Measurements from ENCODE around the gene IKBKE. TPM values are rescaled to one million over a fixed set of nuclear protein-coding genes. Genes with fewer than 3 reads are reported as not detected.

IKBKE gene
- total RNA-seq, 4 donors from 2014 or later, result 1.4 to 2.5 (median 2.3) TPM

- Histone ChIP-seq H3K4me3 (no peak overlapping the region), H3K27ac (replicated peaks in 1 of 4) (no peak overlapping the region), H3K36me3 (peaks cover 21 to 66% (median 51%) of the 10 kb centered on the region in 4 donors), H3K9me3 (no peaks in the 10 kb centered on the region), H3K27me3 (no peaks in the 10 kb centered on the region), H3K4me1 (peaks cover 20 to 28% (median 26%) of the 10 kb centered on the region in 4 donors)
- TF ChIP-seq POLR2A (IDR thresholded peaks at IDR 0.05; ENCODE audit: low read depth) (no peak), POLR2AphosphoS5 (IDR thresholded peaks at IDR 0.05) (no peak), CTCF (IDR thresholded peaks at IDR 0.05) (no peak), EP300 (IDR thresholded peaks at IDR 0.05) (no peak)
- intact Hi-C loops (cut with DNase I), result no loop called here
- no peak for DNase-seq (ENCODE audit: extremely low spot score)
- 50% methylated on average over 12 of the region's 12 CpGs for WGBS
These were observed 14.5 kb upstream of the IKBKE start for GRCh38 chr1:206455666-206456344.

DNA sequence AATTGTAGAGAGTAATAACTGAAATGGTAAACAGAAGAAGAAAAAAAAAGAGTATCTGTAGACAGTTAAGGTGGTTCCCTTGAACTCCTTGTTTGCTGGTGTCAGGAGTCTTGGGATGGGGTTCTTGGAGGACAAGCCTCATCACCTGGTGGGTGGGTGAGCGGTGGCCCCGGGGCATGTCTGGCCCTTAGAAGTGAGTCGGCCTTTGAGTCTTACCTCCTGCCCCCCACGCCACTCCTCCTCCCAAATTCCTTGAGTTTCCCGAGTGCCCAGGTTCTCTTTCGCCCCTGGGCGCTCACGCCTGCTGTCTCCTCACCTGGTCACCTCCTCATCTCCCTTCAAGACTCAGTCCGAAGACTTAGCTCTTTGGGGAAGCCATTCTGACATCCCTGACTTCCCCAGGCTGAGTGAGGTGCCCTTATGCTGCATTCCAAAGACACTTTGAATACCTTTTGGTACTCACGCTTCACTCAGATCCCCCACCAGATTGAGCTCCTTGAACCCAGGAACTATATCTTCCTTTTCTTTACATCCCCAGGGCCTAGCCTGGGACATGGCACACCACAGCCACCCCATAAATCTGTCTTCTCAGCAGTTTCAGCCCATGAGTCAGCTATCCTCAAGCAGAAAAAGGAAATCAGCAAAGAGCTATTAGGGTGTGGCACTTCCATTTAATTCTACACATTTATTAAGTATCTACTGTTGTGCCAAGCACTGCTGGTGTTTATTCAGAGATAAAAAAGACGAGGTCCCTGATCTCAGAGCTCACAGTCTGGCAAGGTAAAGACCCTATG is 13.5 kb upstream of the IKBKE start:
- WGBS, result 91% methylated on average over 11 of the region's 11 CpGs
- Histone ChIP-seq H3K36me3 (peaks cover 15 to 60% (median 44%) of the 10 kb centered on the region in 4 donors), H3K27me3 (no peaks in the 10 kb centered on the region), H3K9me3 (no peaks in the 10 kb centered on the region), H3K4me3 (no peak overlapping the region), H3K27ac (replicated peaks in 1 of 4) (no peak overlapping the region), H3K4me1 (peaks cover 26 to 32% (median 28%) of the 10 kb centered on the region in 4 donors)
- intact Hi-C loops (cut with DNase I), result no loop called here
- TF ChIP-seq CTCF (IDR thresholded peaks at IDR 0.05) (no peak), POLR2AphosphoS5 (IDR thresholded peaks at IDR 0.05) (no peak), EP300 (IDR thresholded peaks at IDR 0.05) (no peak)
- no peak for DNase-seq (ENCODE audit: extremely low spot score)

- no peaks in the 10 kb centered on the region for H3K9me3 ChIP-seq
- H3K27ac ChIP-seq (replicated peaks in 1 of 4), result no peak overlapping the region
- peaks cover 26 to 32% (median 28%) of the 10 kb centered on the region in 4 donors for H3K4me1 ChIP-seq
- 75% methylated on average over 4 of the region's 6 CpGs for WGBS
- no peak for DNase-seq (ENCODE audit: extremely low spot score)
- H3K36me3 ChIP-seq, result peaks cover 15 to 52% (median 40%) of the 10 kb centered on the region in 4 donors
- intact Hi-C loops (cut with DNase I), result no loop called here
- H3K4me3 ChIP-seq, result no peak overlapping the region
- TF ChIP-seq POLR2AphosphoS5 (IDR thresholded peaks at IDR 0.05) (no peak), CTCF (IDR thresholded peaks at IDR 0.05) (no peak), POLR2A (IDR thresholded peaks at IDR 0.05; ENCODE audit: low read depth) (no peak), EP300 (IDR thresholded peaks at IDR 0.05) (no peak)
- H3K27me3 ChIP-seq, result no peaks in the 10 kb centered on the region
These were observed 12.7 kb upstream of the IKBKE start for GRCh38 chr1:206457408-206458120.

GRCh38 chr1:206459703-206460102 is 10.6 kb upstream of the IKBKE start:
- H3K27me3 ChIP-seq, result no peaks in the 10 kb centered on the region
- H3K27ac ChIP-seq (replicated peaks in 1 of 4), result no peak overlapping the region
- H3K36me3 ChIP-seq, result peaks cover 5 to 31% (median 21%) of the 10 kb centered on the region in 4 donors
- DNase-seq (ENCODE audit: extremely low spot score), result no peak
- H3K9me3 ChIP-seq, result no peaks in the 10 kb centered on the region
- TF ChIP-seq EP300 (IDR thresholded peaks at IDR 0.05) (no peak), CTCF (IDR thresholded peaks at IDR 0.05) (no peak), POLR2AphosphoS5 (IDR thresholded peaks at IDR 0.05) (no peak), POLR2A (IDR thresholded peaks at IDR 0.05; ENCODE audit: low read depth) (no peak)
- H3K4me3 ChIP-seq, result no peak overlapping the region
- WGBS, result 96% methylated on average over 4 of the region's 4 CpGs
- peaks cover 26 to 35% (median 30%) of the 10 kb centered on the region in 4 donors for H3K4me1 ChIP-seq
- intact Hi-C loops (cut with DNase I), result no loop called here

All from esophagus muscularis mucosa (tissue), 4 donors.